ENCODE measurements around the gene LINGO3.

LINGO3 gene

GRCh38 chr19:2330632-2331284, 22.8 kb upstream of the LINGO3 start:
- peaks cover 29% of the 10 kb centered on the region for H3K4me1 ChIP-seq (ENCODE audit: control insufficient read depth, insufficient read depth, low read length)
- H3K9ac ChIP-seq (ENCODE audit: low read depth, low read length) = no peak overlapping the region
- no peaks in the 10 kb centered on the region for H3K27me3 ChIP-seq (ENCODE audit: control insufficient read depth, insufficient read depth, low read length)
- H3K4me2 ChIP-seq (ENCODE audit: low read length) = peak overlapping the region; percentile 19
- peaks cover 13% of the 10 kb centered on the region for H3K36me3 ChIP-seq (ENCODE audit: insufficient read depth, low read length)
- no peak overlapping the region for H3K4me3 ChIP-seq (ENCODE audit: low read length)
- no peaks in the 10 kb centered on the region for H3K9me3 ChIP-seq (replicated peaks; ENCODE audit: low read length)

DNA sequence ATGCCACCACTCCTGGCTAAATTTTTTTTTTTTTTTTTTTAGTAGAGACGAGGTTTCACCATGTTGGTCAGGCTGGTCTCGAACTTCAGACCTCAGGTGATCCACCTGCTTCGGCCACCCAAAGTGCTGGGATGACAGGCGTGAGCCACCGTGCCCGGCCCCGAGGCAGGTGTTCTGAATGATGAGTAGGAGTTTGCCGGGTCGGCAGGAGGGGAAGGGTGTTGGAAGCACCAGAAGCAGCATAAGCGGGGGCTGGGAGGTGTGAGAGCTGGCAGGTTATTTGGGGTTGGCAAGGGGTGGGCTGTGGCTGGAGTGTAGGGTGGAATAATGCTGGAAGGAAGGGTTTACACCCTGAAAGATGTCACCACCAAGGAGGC, 22.3 kb upstream of the LINGO3 start:
- Histone ChIP-seq H3K4me2 (ENCODE audit: low read length) (peak overlapping the region; percentile 19), H3K9ac (ENCODE audit: low read depth, low read length) (no peak overlapping the region), H3K27me3 (ENCODE audit: control insufficient read depth, insufficient read depth, low read length) (no peaks in the 10 kb centered on the region), H3K9me3 (replicated peaks; ENCODE audit: low read length) (no peaks in the 10 kb centered on the region), H3K4me3 (ENCODE audit: low read length) (no peak overlapping the region), H3K4me1 (ENCODE audit: control insufficient read depth, insufficient read depth, low read length) (peaks cover 29% of the 10 kb centered on the region), H3K36me3 (ENCODE audit: insufficient read depth, low read length) (peaks cover 16% of the 10 kb centered on the region)

- Histone ChIP-seq H3K4me2 (ENCODE audit: low read length) (peak overlapping the region; percentile 100), H3K27me3 (ENCODE audit: control insufficient read depth, insufficient read depth, low read length) (no peaks in the 10 kb centered on the region), H3K9ac (ENCODE audit: low read depth, low read length) (peak overlapping the region; percentile 97), H3K4me1 (ENCODE audit: control insufficient read depth, insufficient read depth, low read length) (peaks cover 29% of the 10 kb centered on the region), H3K4me3 (ENCODE audit: low read length) (peak overlapping the region; percentile 86), H3K36me3 (ENCODE audit: insufficient read depth, low read length) (peaks cover 15% of the 10 kb centered on the region), H3K9me3 (replicated peaks; ENCODE audit: low read length) (no peaks in the 10 kb centered on the region)
Measured at GRCh38 chr19:2329501-2329916, 21.6 kb upstream of the LINGO3 start.

- H3K27me3 ChIP-seq (ENCODE audit: control insufficient read depth, insufficient read depth, low read length) = no peaks in the 10 kb centered on the region
- peaks cover 29% of the 10 kb centered on the region for H3K4me1 ChIP-seq (ENCODE audit: control insufficient read depth, insufficient read depth, low read length)
- no peaks in the 10 kb centered on the region for H3K9me3 ChIP-seq (replicated peaks; ENCODE audit: low read length)
- peaks cover 12% of the 10 kb centered on the region for H3K36me3 ChIP-seq (ENCODE audit: insufficient read depth, low read length)
- peak overlapping the region; percentile 100 for H3K4me2 ChIP-seq (ENCODE audit: low read length)
- H3K4me3 ChIP-seq (ENCODE audit: low read length) = peak overlapping the region; percentile 86
- H3K9ac ChIP-seq (ENCODE audit: low read depth, low read length) = peak overlapping the region; percentile 97
Measured at GRCh38 chr19:2329149-2329478, 21.2 kb upstream of the LINGO3 start.

- peak within 1 kb of the TSS; percentile 97 for H3K9ac ChIP-seq (ENCODE audit: low read depth, low read length)
- peak within 1 kb of the TSS; percentile 100 for H3K4me2 ChIP-seq (ENCODE audit: low read length)
- peak within 1 kb of the TSS; percentile 86 for H3K4me3 ChIP-seq (ENCODE audit: low read length)
- H3K9me3 ChIP-seq (replicated peaks; ENCODE audit: low read length) = no peaks in the 10 kb centered on the region
- peaks cover 12% of the 10 kb centered on the region for H3K36me3 ChIP-seq (ENCODE audit: insufficient read depth, low read length)
- H3K4me1 ChIP-seq (ENCODE audit: control insufficient read depth, insufficient read depth, low read length) = peaks cover 29% of the 10 kb centered on the region
- no peaks in the 10 kb centered on the region for H3K27me3 ChIP-seq (ENCODE audit: control insufficient read depth, insufficient read depth, low read length)
Measured at GRCh38 chr19:2328401-2329148, 20.6 kb upstream of the LINGO3 start, which contains the start of the genes LSM7 and SPPL2B. TSS of gene LSM7 (minus strand) at chr19:2328586. CDS start at chr19:2328566, 20 bp downstream. TSS of gene SPPL2B (plus strand) at chr19:2328684. CDS start at chr19:2328710, 26 bp downstream.

- Histone ChIP-seq H3K9me3 (replicated peaks; ENCODE audit: low read length) (no peaks in the 10 kb centered on the region), H3K4me1 (ENCODE audit: control insufficient read depth, insufficient read depth, low read length) (peaks cover 29% of the 10 kb centered on the region), H3K36me3 (ENCODE audit: insufficient read depth, low read length) (peaks cover 15% of the 10 kb centered on the region), H3K27me3 (ENCODE audit: control insufficient read depth, insufficient read depth, low read length) (no peaks in the 10 kb centered on the region), H3K9ac (ENCODE audit: low read depth, low read length) (peak overlapping the region; percentile 97), H3K4me2 (ENCODE audit: low read length) (peak overlapping the region; percentile 100), H3K4me3 (ENCODE audit: low read length) (peak overlapping the region; percentile 86)
Measured at GRCh38 chr19:2327773-2328400, 19.9 kb upstream of the LINGO3 start.

- Histone ChIP-seq H3K4me2 (ENCODE audit: low read length) (peak overlapping the region; percentile 100), H3K4me3 (ENCODE audit: low read length) (peak overlapping the region; percentile 86), H3K9me3 (replicated peaks; ENCODE audit: low read length) (no peaks in the 10 kb centered on the region), H3K27me3 (ENCODE audit: control insufficient read depth, insufficient read depth, low read length) (no peaks in the 10 kb centered on the region), H3K36me3 (ENCODE audit: insufficient read depth, low read length) (peaks cover 21% of the 10 kb centered on the region), H3K4me1 (ENCODE audit: control insufficient read depth, insufficient read depth, low read length) (peaks cover 26% of the 10 kb centered on the region), H3K9ac (ENCODE audit: low read depth, low read length) (peak overlapping the region; percentile 97)
Measured at GRCh38 chr19:2326699-2327360, 18.9 kb upstream of the LINGO3 start.

- Histone ChIP-seq H3K27me3 (ENCODE audit: control insufficient read depth, insufficient read depth, low read length) (no peaks in the 10 kb centered on the region), H3K4me3 (ENCODE audit: low read length) (no peak overlapping the region), H3K9ac (ENCODE audit: low read depth, low read length) (no peak overlapping the region), H3K4me2 (ENCODE audit: low read length) (no peak overlapping the region), H3K4me1 (ENCODE audit: control insufficient read depth, insufficient read depth, low read length) (peaks cover 21% of the 10 kb centered on the region), H3K36me3 (ENCODE audit: insufficient read depth, low read length) (peaks cover 25% of the 10 kb centered on the region), H3K9me3 (replicated peaks; ENCODE audit: low read length) (no peaks in the 10 kb centered on the region)
Measured at GRCh38 chr19:2325281-2326046, 17.5 kb upstream of the LINGO3 start.

DNA sequence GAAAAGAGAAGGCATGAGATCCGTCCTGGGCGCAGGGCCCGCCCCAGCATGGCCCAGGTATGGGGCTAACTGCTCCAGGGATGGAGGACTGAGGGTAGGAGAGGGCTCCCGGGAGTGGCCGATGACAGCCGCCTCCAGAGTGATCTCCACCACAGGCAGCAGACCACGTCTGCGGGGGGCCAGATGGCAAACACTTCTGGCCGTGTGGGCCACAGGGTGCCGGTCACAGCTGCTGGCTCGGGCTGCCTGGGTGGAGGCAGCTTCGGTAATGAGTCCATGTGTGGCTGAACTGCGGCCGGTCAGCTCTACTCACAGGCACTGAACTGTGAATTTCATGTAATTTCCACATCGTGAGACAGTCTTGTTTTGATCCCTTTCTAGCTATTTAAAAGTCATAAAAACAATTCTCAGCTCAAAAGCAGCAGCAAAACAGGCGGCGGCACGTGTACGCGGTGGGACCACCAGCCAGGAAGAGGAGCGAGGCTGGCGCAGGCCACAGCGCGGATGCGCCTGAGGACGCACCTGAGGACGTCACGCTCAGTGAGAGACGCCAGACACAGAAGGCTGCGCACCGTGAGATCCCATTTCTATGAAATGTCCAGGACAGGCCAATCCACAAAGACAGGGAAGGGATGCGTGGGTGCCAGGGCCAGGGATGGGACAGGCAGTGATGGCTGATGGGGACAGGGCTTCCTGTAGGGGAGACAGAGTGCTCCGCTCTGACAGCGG, 16.4 kb upstream of the LINGO3 start:
- H3K27me3 ChIP-seq (ENCODE audit: control insufficient read depth, insufficient read depth, low read length) = no peaks in the 10 kb centered on the region
- no peak overlapping the region for H3K4me2 ChIP-seq (ENCODE audit: low read length)
- H3K36me3 ChIP-seq (ENCODE audit: insufficient read depth, low read length) = peaks cover 25% of the 10 kb centered on the region
- H3K4me3 ChIP-seq (ENCODE audit: low read length) = no peak overlapping the region
- no peak overlapping the region for H3K9ac ChIP-seq (ENCODE audit: low read depth, low read length)
- no peaks in the 10 kb centered on the region for H3K9me3 ChIP-seq (replicated peaks; ENCODE audit: low read length)
- H3K4me1 ChIP-seq (ENCODE audit: control insufficient read depth, insufficient read depth, low read length) = peaks cover 15% of the 10 kb centered on the region

- Histone ChIP-seq H3K4me2 (ENCODE audit: low read length) (no peak overlapping the region), H3K36me3 (ENCODE audit: insufficient read depth, low read length) (peaks cover 25% of the 10 kb centered on the region), H3K4me3 (ENCODE audit: low read length) (no peak overlapping the region), H3K27me3 (ENCODE audit: control insufficient read depth, insufficient read depth, low read length) (no peaks in the 10 kb centered on the region), H3K9me3 (replicated peaks; ENCODE audit: low read length) (no peaks in the 10 kb centered on the region), H3K9ac (ENCODE audit: low read depth, low read length) (no peak overlapping the region), H3K4me1 (ENCODE audit: control insufficient read depth, insufficient read depth, low read length) (peaks cover 10% of the 10 kb centered on the region)
Measured at GRCh38 chr19:2323707-2324106, 15.8 kb upstream of the LINGO3 start.
